ENCODE results near the gene TMCO4.

TMCO4 gene

DNA sequence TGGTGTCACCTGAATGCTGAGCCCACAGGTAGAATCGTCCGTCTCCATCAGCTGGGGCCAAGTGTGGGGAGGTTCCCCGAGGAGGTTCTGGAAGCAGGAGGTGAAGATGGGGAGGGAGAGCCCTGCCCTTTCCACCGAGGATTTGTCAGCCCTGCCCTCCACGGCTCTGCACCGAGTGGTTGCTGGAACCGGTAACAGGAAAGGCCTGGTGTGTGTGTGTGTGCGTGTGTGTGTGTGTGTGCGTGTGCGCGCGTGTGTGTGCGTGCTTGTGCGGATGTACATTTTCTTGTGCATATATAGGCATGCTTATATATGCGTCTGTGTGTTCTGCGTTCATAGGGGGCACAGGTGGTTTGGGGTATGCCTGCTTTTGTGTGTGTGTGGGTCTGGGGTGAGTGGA lies 152.1 kb downstream of the TMCO4 start:
- no peak overlapping the region for H3K4me3 ChIP-seq (ENCODE audit: low read length)
- TF ChIP-seq, protein P1, sequence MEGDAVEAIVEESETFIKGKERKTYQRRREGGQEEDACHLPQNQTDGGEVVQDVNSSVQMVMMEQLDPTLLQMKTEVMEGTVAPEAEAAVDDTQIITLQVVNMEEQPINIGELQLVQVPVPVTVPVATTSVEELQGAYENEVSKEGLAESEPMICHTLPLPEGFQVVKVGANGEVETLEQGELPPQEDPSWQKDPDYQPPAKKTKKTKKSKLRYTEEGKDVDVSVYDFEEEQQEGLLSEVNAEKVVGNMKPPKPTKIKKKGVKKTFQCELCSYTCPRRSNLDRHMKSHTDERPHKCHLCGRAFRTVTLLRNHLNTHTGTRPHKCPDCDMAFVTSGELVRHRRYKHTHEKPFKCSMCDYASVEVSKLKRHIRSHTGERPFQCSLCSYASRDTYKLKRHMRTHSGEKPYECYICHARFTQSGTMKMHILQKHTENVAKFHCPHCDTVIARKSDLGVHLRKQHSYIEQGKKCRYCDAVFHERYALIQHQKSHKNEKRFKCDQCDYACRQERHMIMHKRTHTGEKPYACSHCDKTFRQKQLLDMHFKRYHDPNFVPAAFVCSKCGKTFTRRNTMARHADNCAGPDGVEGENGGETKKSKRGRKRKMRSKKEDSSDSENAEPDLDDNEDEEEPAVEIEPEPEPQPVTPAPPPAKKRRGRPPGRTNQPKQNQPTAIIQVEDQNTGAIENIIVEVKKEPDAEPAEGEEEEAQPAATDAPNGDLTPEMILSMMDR (conservative IDR thresholded peaks at IDR 0.05; ENCODE audit: low read depth, low read length) = no peak
- DNase-seq (ENCODE audit: low read depth) = no peak

DNA sequence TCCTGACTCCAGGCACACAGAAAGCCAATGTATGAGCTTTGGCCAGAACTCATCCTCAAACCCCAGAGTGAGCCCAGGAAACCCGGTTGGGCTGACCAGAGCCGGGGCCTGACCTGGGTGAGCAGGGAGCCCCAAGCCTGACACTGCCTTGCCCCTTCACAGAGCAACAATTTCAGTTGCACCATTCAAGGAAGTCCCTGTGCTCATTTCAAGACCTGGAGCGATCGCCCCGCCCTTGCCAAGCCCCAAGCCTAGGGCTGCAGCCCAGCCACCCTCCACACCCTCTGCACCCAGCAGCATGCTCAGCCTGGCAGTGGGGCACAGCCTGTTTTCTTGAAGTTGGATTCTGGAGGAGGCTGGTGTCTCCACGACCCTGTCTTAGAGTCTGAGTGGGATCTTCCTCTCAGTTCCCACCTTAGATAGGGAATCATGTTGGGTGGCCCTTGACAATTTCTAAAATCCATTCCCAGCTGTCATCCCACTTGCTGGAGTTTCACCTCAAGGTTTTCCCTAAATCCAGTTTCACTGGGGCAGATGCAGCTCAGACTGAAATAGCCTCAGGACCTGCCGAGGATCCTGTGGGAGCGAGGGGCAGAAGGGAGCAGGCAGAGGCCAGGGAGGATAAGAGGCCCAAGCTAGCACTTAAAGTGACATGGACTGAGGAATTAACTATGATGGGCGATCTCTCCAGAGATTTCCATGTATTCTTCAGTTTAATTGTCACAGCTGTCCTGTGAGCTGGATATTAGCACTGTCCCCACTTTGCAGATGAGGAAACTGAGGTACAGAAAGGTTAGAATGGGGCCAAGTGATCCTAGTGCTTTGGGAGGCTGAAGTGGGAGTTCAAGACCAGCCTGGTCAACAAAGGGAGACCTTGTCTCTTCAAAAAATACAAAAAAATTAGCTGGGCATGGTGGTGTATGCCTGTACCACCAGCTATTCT lies 153.1 kb downstream of the TMCO4 start:
- TF ChIP-seq, protein P1 (conservative IDR thresholded peaks at IDR 0.05; ENCODE audit: low read depth, low read length) = no peak
- no peak for DNase-seq (ENCODE audit: low read depth)
- H3K4me3 ChIP-seq (ENCODE audit: low read length) = no peak overlapping the region

DNA sequence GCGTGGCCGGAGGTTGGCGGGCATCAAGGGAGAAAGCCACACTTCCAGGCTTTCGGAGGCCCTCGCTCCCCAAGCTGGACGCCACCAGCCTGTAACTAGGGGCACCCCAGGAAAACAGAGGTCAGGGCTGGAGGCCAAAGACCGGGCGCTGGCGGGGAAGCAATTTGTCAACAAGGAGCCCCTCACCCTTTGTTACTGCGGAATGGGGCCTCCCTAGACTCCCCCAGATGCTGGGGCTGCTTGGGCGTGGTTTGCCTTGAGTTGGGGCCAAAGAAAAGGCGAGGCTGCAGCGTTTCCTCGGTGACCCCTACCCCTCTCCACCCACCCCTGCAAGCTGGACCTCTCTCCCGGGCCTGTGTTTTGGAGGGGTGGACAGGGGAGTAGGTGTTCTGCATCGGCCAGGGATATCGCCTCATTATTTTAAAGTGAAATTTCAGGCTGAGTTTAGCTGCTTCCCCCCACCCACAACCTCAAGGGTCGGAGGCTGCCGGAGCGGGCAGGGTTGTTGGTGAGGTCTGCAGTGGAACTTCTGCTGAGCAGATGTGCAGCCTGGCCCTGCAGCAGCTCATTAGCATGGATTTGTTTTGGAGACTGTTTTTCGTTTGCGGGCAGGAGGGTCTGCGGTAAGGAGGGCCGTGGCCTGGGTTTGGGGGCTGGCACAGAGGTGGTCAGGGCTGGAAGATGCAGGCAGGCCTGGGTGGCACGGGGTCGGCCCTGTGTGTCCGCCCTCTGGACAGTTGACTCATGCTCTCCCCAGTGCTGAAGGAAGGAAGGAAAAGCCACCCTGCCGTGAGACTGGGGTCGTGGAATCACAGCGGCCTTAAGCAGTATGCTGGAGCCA lies 154.1 kb downstream of the TMCO4 start:
- DNase-seq (ENCODE audit: low read depth) = no peak
- no peak overlapping the region for H3K4me3 ChIP-seq (ENCODE audit: low read length)
- TF ChIP-seq, protein P1 (conservative IDR thresholded peaks at IDR 0.05; ENCODE audit: low read depth, low read length) = no peak

DNA sequence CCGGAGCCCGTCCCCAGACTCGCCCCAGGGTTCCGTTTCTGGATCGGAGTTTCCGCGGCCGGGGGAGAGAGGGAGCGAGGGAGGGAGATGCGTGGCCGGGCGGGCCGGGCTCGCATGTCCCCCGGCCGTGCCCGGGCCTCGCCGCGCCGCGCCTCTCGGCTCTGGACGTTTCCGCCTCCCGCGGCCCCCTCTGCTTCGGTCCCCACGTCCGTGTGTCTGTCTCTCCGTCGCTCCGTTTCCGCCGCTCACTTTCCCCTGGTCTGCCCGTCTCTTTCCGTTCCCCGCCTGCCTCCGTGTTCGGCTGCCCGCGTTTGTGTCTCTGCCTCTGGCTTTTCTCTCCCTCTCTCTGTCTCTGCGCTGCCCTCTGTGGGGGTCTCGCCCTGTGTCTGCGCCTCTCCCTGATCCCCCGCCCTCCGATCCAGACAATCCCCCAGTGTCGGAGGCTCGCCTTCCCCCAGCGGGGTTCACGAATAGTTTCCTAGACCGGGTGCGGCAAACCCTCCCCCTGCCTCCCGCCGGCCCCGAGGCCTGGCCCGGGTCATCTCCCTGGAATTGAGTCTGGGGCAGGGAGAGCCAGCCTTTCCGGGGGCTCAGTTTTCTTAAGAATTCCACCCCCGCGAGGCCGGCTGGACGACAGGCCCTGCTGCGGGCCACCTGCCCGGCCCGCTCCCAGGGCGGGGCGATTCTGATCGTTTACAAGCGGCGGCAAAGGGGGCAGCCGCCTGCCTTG lies 154.9 kb downstream of the TMCO4 start:
- H3K4me3 ChIP-seq (ENCODE audit: low read length) = peak overlapping the region; percentile 53
- TF ChIP-seq, protein P1 (conservative IDR thresholded peaks at IDR 0.05; ENCODE audit: low read depth, low read length) = no peak
- no peak for DNase-seq (ENCODE audit: low read depth)

DNA sequence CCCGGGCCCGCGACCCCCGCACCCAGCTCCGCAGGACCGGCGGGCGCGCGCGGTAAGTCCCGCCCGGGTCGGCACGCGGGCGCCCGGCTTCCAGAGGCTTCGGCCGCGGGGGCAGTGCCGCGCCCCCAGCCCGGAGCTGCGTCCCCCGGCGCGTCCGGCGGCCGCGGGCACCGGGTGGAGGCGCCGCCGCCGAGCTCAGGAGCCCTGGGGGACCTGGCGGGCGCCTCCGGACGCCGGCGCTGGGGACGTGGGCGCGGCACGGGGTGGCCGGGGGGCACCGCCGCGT lies 155.4 kb downstream of the TMCO4 start:
- DNase-seq (ENCODE audit: low read depth) = no peak
- H3K4me3 ChIP-seq (ENCODE audit: low read length) = peak overlapping the region; percentile 53
- TF ChIP-seq, protein P1 (conservative IDR thresholded peaks at IDR 0.05; ENCODE audit: low read depth, low read length) = no peak

DNA sequence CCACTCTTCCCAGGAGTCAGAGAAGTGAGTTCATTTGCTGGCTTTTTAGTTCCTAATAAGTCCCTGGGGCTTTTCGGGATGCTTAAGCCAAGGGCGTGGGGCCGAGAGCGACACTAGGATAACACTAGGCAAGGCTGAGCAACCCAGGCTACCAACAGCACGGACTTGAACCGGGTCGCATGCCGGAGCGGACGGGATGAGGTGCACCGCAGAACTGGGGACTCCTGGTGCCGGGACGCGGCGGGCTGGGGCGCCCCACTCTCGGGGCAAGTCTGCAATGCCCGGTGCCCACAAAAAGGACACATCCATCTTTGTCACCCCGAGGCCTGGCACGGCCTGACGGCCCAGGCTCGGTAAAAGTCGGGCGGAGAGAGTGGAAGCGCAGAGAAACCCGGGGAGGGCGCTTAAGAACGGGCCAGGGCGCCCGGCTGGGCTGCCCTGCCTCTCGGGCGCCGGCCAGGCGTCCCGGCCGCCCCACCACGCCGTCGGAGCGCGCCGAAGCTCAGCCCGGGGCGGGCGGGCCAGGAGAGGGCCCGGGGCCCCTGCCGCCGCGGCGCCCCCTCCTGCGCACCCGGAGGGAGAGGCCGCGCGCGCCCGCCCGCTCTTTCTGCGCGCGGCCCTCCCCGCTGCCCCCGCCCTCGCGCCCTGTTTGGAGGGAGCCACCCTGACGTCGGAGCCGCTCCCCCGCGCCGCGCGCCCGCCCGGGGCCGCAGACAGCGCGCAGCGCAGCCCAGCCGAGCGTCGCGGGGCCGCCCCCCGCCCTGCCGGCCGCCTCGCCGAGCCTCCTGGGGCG lies 155.9 kb downstream of the TMCO4 start, which contains the start of gene NBL1:
Gene NBL1 (plus strand): TSS at position 710 of the 793 bp plus-strand sequence. CDS start 10,720 bp downstream, outside the sequence.
- DNase-seq (ENCODE audit: low read depth) = no peak
- TF ChIP-seq, protein P1 (conservative IDR thresholded peaks at IDR 0.05; ENCODE audit: low read depth, low read length) = no peak
- H3K4me3 ChIP-seq (ENCODE audit: low read length) = peak within 1 kb of the TSS; percentile 53
